SK-N-SH (cell line): Measurements from ENCODE around the gene CHDH. TPM values are rescaled to one million over a fixed set of nuclear protein-coding genes. Genes with fewer than 3 reads are reported as not detected.

ENCODE experiments used
- CTCF ChIA-PET: fragments of 300-600, 350-600 bp; formaldehyde crosslinking; extraction: SDS; loops from one replicate; lab custom pipeline; 2021; lab: Yijun Ruan, JAX
- POLR2A ChIA-PET: fragments of 350-600 bp; sonication (Branson Sonifier 250); formaldehyde crosslinking; extraction: SDS; loops from one replicate; lab custom pipeline; 2020; ENCODE audit warnings: antibody characterized with exemption, inconsistent platforms; lab: Yijun Ruan, JAX
- DNase-seq: peaks from one replicate; pipeline ENCODE4 v3.0.0; 2012
- H2AFZ ChIP-seq: fragments of 200-600 bp; sonication (generic); 2 replicates; pipeline ENCODE4 v1.8.1; 2016; ENCODE audit warnings: antibody characterized with exemption, mild to moderate bottlenecking, low read depth
- H3F3A ChIP-seq: fragments of 200-600 bp; sonication (generic); replicated peaks from 2 replicates; pipeline ENCODE3; 2016; ENCODE audit warnings: antibody characterized with exemption, mild to moderate bottlenecking; ENCODE audit not compliant: insufficient read depth
- H3K27ac ChIP-seq, 2 experiments: fragments of 200-500 bp in 1 of 2; fragments of 200-600 bp in 1 of 2; sonication (Bioruptor generic) in 1 of 2; sonication (generic), shearing (Covaris generic) in 1 of 2; 2 replicates each; pipeline versions ENCODE4 v1.5.1 to v1.6.1; 2014 to 2016; ENCODE audit warnings: low read depth in 2 of 2, inconsistent platforms in 1 of 2, low read length in 1 of 2, mild to moderate bottlenecking in 1 of 2, mixed read lengths in 1 of 2
- H3K27me3 ChIP-seq: fragments of 200-600 bp; sonication (generic), shearing (Covaris generic); 2 replicates; pipeline ENCODE4 v1.6.1; 2016; ENCODE audit warnings: mixed run types; ENCODE audit not compliant: insufficient read depth
- H3K36me3 ChIP-seq, 2 experiments: fragments of 200-500 bp in 1 of 2; fragments of 200-600 bp in 1 of 2; sonication (Bioruptor generic) in 1 of 2; sonication (generic) in 1 of 2; replicated peaks in 1 of 2; 2 replicates each; pipeline versions ENCODE3 to v1.5.1; 2014 to 2016; ENCODE audit warnings: low read length in 1 of 2, mild to moderate bottlenecking in 1 of 2; ENCODE audit not compliant: insufficient read depth in 2 of 2, control insufficient read depth in 1 of 2
- H3K4me1 ChIP-seq, 2 experiments: fragments of 200-500 bp in 1 of 2; fragments of 200-600 bp in 1 of 2; sonication (Bioruptor generic) in 1 of 2; sonication (generic), shearing (Covaris generic) in 1 of 2; 2 replicates each; pipeline versions ENCODE4 v1.5.1 to v1.6.1; 2014 to 2016; ENCODE audit warnings: low read depth in 1 of 2, low read length in 1 of 2, mixed run types in 1 of 2; ENCODE audit not compliant: insufficient read depth in 2 of 2, control insufficient read depth in 1 of 2
- H3K4me2 ChIP-seq: fragments of 200-600 bp; sonication (generic), shearing (Covaris generic); 2 replicates; pipeline ENCODE4 v1.6.1; 2017; ENCODE audit warnings: mixed run types
- H3K4me3 ChIP-seq, 2 experiments: fragments of 200-500 bp in 1 of 2; fragments of 200-600 bp in 1 of 2; sonication (Bioruptor generic) in 1 of 2; sonication (generic), shearing (Covaris generic) in 1 of 2; 2 replicates each; pipeline versions ENCODE4 v1.5.1 to v1.8.1; 2014 to 2016; ENCODE audit warnings: low read depth in 2 of 2, inconsistent platforms in 1 of 2, low read length in 1 of 2, mild to moderate bottlenecking in 1 of 2, mixed read lengths in 1 of 2, moderate library complexity in 1 of 2
- H3K79me2 ChIP-seq: fragments of 200-600 bp; sonication (generic); 2 replicates; pipeline ENCODE4 v1.8.1; 2017; ENCODE audit warnings: mild to moderate bottlenecking; ENCODE audit not compliant: insufficient read depth
- H3K9ac ChIP-seq: fragments of 200-600 bp; sonication (generic); 2 replicates; pipeline ENCODE4 v1.6.1; 2017; ENCODE audit warnings: mixed run types
- H3K9me2 ChIP-seq: fragments of 200-600 bp; sonication (generic); 2 replicates; pipeline ENCODE4 v1.6.1; 2017; ENCODE audit warnings: mixed run types
- H3K9me3 ChIP-seq: fragments of 200-600 bp; sonication (generic); 2 replicates; pipeline ENCODE4 v1.6.1; 2017; ENCODE audit warnings: mixed run types, mild to moderate bottlenecking, moderate library complexity
- H4K20me1 ChIP-seq: fragments of 200-600 bp; sonication (generic); 2 replicates; pipeline ENCODE4 v1.6.1; 2017; ENCODE audit warnings: mild to moderate bottlenecking, mixed run types; ENCODE audit not compliant: insufficient read depth
- CHD2 ChIP-seq: fragments of 150-350 bp; IDR thresholded peaks from 2 replicates; pipeline ENCODE4 v1.6.1; 2018; ENCODE audit warnings: low read length; ENCODE audit not compliant: partially characterized antibody
- EP300 ChIP-seq, 2 experiments: IDR thresholded peaks; 2 replicates each; pipeline versions ENCODE4 v1.4.0 to v1.6.1; 2012; ENCODE audit warnings: borderline replicate concordance in 1 of 2, low read depth in 1 of 2, low read length in 1 of 2
- EZH2phosphoT487 ChIP-seq: fragments of 200-600 bp; sonication (generic); IDR thresholded peaks from 2 replicates; pipeline ENCODE4 v1.6.1; 2017; ENCODE audit warnings: low read depth, mixed run types, mild to moderate bottlenecking, antibody characterized with exemption, moderate library complexity, borderline replicate concordance
- FOXM1 ChIP-seq: IDR thresholded peaks from 2 replicates; pipeline ENCODE4 v1.4.0; 2012; ENCODE audit warnings: low read depth, mild to moderate bottlenecking
- GATA2 ChIP-seq: sonication (generic); formaldehyde crosslinking; IDR thresholded peaks from 2 replicates; pipeline ENCODE4 v1.5.0; 2020; ENCODE audit warnings: mild to moderate bottlenecking, missing genetic modification reagents
- NFIC ChIP-seq: IDR thresholded peaks from 2 replicates; pipeline ENCODE4 v1.4.0; 2012; ENCODE audit warnings: borderline replicate concordance
- RCOR1 ChIP-seq: fragments of 150-350 bp; IDR thresholded peaks from 2 replicates; pipeline ENCODE4 v1.6.1; 2017; ENCODE audit warnings: antibody characterized with exemption, low read length
- RXRA ChIP-seq: IDR thresholded peaks from 2 replicates; pipeline ENCODE4 v1.4.0; 2012; ENCODE audit warnings: low read depth, mild to moderate bottlenecking, borderline replicate concordance
- SIN3A ChIP-seq: IDR thresholded peaks from 2 replicates; pipeline ENCODE4 v1.6.1; 2012; ENCODE audit warnings: low read depth, mild to moderate bottlenecking, low read length, moderate library complexity, borderline replicate concordance
- SMC3 ChIP-seq: IDR thresholded peaks from 2 replicates; pipeline ENCODE4 v1.6.1; 2012; ENCODE audit warnings: low read depth, low read length, improper control_type of control experiment
- TCF12 ChIP-seq: IDR thresholded peaks from 2 replicates; pipeline ENCODE4 v1.4.0; 2012
- WGBS: methylation state at CpG from one replicate; pipeline ENCODE4 v1.1.6; 2017; ENCODE audit warnings: low lambda C conversion rate; 5-methylcytosine and 5-hydroxymethylcytosine counted together
- polyA plus RNA-seq, 3 experiments: library from polyadenylated mRNA; depleted of rRNA; stranded (reverse); fragments of >200 nt; gene quantifications; 2 replicates each; pipeline ENCODE4 v1.2.3, GENCODE V29; 2012
- TF ChIP-seq, protein P1 (sequence below): IDR thresholded peaks from 2 replicates; pipeline ENCODE4 v1.4.0; 2012; ENCODE audit warnings: low read depth

Gene CHDH
- polyA plus RNA-seq, 1 of the 3 experiments (the other 2 are of a cell fraction), result 0.33 TPM

GRCh38 chr3:53826048-53826447 is 20.2 kb downstream of the CHDH start:
- Histone ChIP-seq H3F3A (no peaks in the 10 kb centered on the region), H3K9me3 (no peaks in the 10 kb centered on the region), H3K4me1 (no peaks in the 10 kb centered on the region; a peak in 1 of 4 replicates), H3K4me3 (no peak overlapping the region), H3K79me2 (no peaks in the 10 kb centered on the region), H3K27ac (no peak overlapping the region), H3K9me2 (no peaks in the 10 kb centered on the region), H4K20me1 (no peaks in the 10 kb centered on the region), H3K4me2 (no peak overlapping the region), H2AFZ (no peak overlapping the region), H3K27me3 (no peaks in the 10 kb centered on the region), H3K9ac (no peak overlapping the region), H3K36me3 (no peaks in the 10 kb centered on the region)
- 41% methylated on average over 1 of the region's 1 CpG for WGBS
- ChIA-PET CTCF (no interaction called here), POLR2A (no interaction called here)
- no peak for DNase-seq
- TF ChIP-seq NFIC (no peak), EZH2phosphoT487 (no peak), SMC3 (no peak), SIN3A (no peak), GATA2 (CRISPR knock-in tag) (no peak)
- TF ChIP-seq, protein P1, sequence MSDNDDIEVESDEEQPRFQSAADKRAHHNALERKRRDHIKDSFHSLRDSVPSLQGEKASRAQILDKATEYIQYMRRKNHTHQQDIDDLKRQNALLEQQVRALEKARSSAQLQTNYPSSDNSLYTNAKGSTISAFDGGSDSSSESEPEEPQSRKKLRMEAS, result no peak

- Histone ChIP-seq H3K79me2 (no peaks in the 10 kb centered on the region), H3K4me2 (no peak overlapping the region), H3K4me3 (no peak overlapping the region), H3K27ac (no peak overlapping the region), H3K4me1 (no peaks in the 10 kb centered on the region; a peak in 1 of 4 replicates), H2AFZ (no peak overlapping the region), H3K36me3 (no peaks in the 10 kb centered on the region), H3K9me3 (no peaks in the 10 kb centered on the region), H3K27me3 (no peaks in the 10 kb centered on the region), H3K9ac (no peak overlapping the region), H3F3A (no peaks in the 10 kb centered on the region), H4K20me1 (no peaks in the 10 kb centered on the region), H3K9me2 (no peaks in the 10 kb centered on the region)
- TF ChIP-seq TCF12, result no peak
- TF ChIP-seq CHD2, result no peak
- TF ChIP-seq NFIC, result no peak
- no peak for TF ChIP-seq EP300 (IDR thresholded peaks at IDR 0.05; ENCODE audit: borderline replicate concordance in 1 of 2, low read depth in 1 of 2, low read length in 1 of 2)
- no peak for TF ChIP-seq FOXM1
- no peak for TF ChIP-seq RCOR1
- no peak for TF ChIP-seq RXRA
- DNase-seq, result no peak
- WGBS, result 43% methylated on average over 1 of the region's 4 CpGs
- ChIA-PET POLR2A (no interaction called here), CTCF (interaction anchor here (0.9 to 1.0 kb wide), 2 partner anchors 12 to 449 kb away, joined by 3 to 4 read pairs; no protein-coding TSS in a partner anchor)
Observed at GRCh38 chr3:53824795-53825194, 21.4 kb downstream of the CHDH start.

- ChIA-PET POLR2A (no interaction called here), CTCF (interaction anchor here (0.9 to 1.0 kb wide), 2 partner anchors 13 to 449 kb away, joined by 3 to 4 read pairs; no protein-coding TSS in a partner anchor)
- H3K9ac ChIP-seq, result no peak overlapping the region
- WGBS, result 74% methylated on average over 10 of the region's 10 CpGs
- H3K4me3 ChIP-seq, result no peak overlapping the region
- H4K20me1 ChIP-seq, result no peaks in the 10 kb centered on the region
- no peak overlapping the region for H2AFZ ChIP-seq
- TF ChIP-seq CHD2, result no peak
- H3K9me2 ChIP-seq, result no peaks in the 10 kb centered on the region
- no peaks in the 10 kb centered on the region for H3K9me3 ChIP-seq
- no peak overlapping the region for H3K27ac ChIP-seq
- no peaks in the 10 kb centered on the region for H3F3A ChIP-seq
- DNase-seq, result no peak
- no peak overlapping the region for H3K4me2 ChIP-seq
- H3K27me3 ChIP-seq, result no peaks in the 10 kb centered on the region
- no peaks in the 10 kb centered on the region for H3K36me3 ChIP-seq
- no peaks in the 10 kb centered on the region for H3K79me2 ChIP-seq
- no peaks in the 10 kb centered on the region; a peak in 1 of 4 replicates for H3K4me1 ChIP-seq
Observed at GRCh38 chr3:53823956-53824657, 22.1 kb downstream of the CHDH start.
